Smooth muscle cell (in vitro differentiated cells): ENCODE measurements around the gene TINAG. TPM values are rescaled to one million over a fixed set of nuclear protein-coding genes. Genes with fewer than 3 reads are reported as not detected.

Source experiments
- DNase-seq: peaks from one replicate; lab custom pipeline; 2025; ENCODE audit not compliant: unreplicated experiment; lab: John Stamatoyannopoulos, UW
- H2AFZ ChIP-seq: fragments of 200-600 bp; sonication (generic); 2 replicates; pipeline ENCODE4 v1.6.0; 2016; ENCODE audit warnings: antibody characterized with exemption, low read depth, mild to moderate bottlenecking
- H3F3A ChIP-seq: fragments of 200-600 bp; sonication (generic); 2 replicates; pipeline ENCODE4 v1.6.0; 2017; ENCODE audit warnings: antibody characterized with exemption, low read depth
- H3K27ac ChIP-seq: fragments of 200-600 bp; sonication (generic); 2 replicates; pipeline ENCODE4 v1.5.1; 2016; ENCODE audit warnings: low read depth, mild to moderate bottlenecking
- H3K27me3 ChIP-seq: fragments of 200-600 bp; sonication (generic); 2 replicates; pipeline ENCODE4 v1.6.1; 2016; ENCODE audit warnings: low read depth, mild to moderate bottlenecking
- H3K36me3 ChIP-seq: fragments of 200-600 bp; sonication (generic); 2 replicates; pipeline ENCODE4 v1.5.1; 2016; ENCODE audit warnings: low read depth
- H3K4me1 ChIP-seq: fragments of 200-600 bp; sonication (generic); 2 replicates; pipeline ENCODE4 v1.5.1; 2016; ENCODE audit warnings: low read depth
- H3K4me2 ChIP-seq: fragments of 200-600 bp; sonication (generic); 2 replicates; pipeline ENCODE4 v1.6.0; 2016; ENCODE audit warnings: mild to moderate bottlenecking
- H3K4me3 ChIP-seq: fragments of 200-600 bp; sonication (generic); 2 replicates; pipeline ENCODE4 v1.5.1; 2016; ENCODE audit warnings: mild to moderate bottlenecking
- H3K79me2 ChIP-seq: fragments of 200-600 bp; sonication (generic); 2 replicates; pipeline ENCODE4 v1.6.0; 2016; ENCODE audit warnings: low read depth, mild to moderate bottlenecking
- H3K9ac ChIP-seq: fragments of 200-600 bp; sonication (generic); 2 replicates; pipeline ENCODE4 v1.6.0; 2016; ENCODE audit warnings: low read depth
- H3K9me3 ChIP-seq: fragments of 200-600 bp; sonication (generic); replicated peaks from 2 replicates; pipeline ENCODE4 v1.5.1; 2016; ENCODE audit warnings: low read depth
- H4K20me1 ChIP-seq: fragments of 200-600 bp; sonication (generic); 2 replicates; pipeline ENCODE4 v1.6.0; 2016; ENCODE audit warnings: low read depth
- CTCF ChIP-seq: fragments of 200-600 bp; sonication (generic); IDR thresholded peaks from 2 replicates; pipeline ENCODE4 v1.5.1; 2017; ENCODE audit warnings: borderline replicate concordance, mild to moderate bottlenecking, antibody characterized with exemption; ENCODE audit not compliant: insufficient read depth, poor library complexity, severe bottlenecking
- WGBS: methylation state at CpG from one replicate; pipeline ENCODE4 v1.1.7; 2016; ENCODE audit warnings: low lambda C conversion rate; 5-methylcytosine and 5-hydroxymethylcytosine counted together
- polyA plus RNA-seq: library from polyadenylated mRNA; unstranded; fragments of >200 nt; fragmentation: Nextera tagmentation; extraction: Ambion mirVana; gene quantifications from 2 replicates; pipeline ENCODE4 v1.2.1, GENCODE V29; 2016
- total RNA-seq: library from RNA; depleted of rRNA; stranded (reverse); fragments of >200 nt; gene quantifications from 2 replicates; pipeline ENCODE4 v1.2.3, GENCODE V29; 2014

The TINAG gene
- total and polyA plus RNA-seq, 2 experiments from 2014 or later = not detected

- H3F3A ChIP-seq = no peaks in the 10 kb centered on the region
- no peak overlapping the region for H3K4me3 ChIP-seq
- H4K20me1 ChIP-seq = no peaks in the 10 kb centered on the region
- no peaks in the 10 kb centered on the region for H3K9me3 ChIP-seq
- TF ChIP-seq CTCF = no peak
- no peak overlapping the region for H2AFZ ChIP-seq
- H3K9ac ChIP-seq = no peak overlapping the region
- no peaks in the 10 kb centered on the region for H3K27me3 ChIP-seq
- no peaks in the 10 kb centered on the region for H3K79me2 ChIP-seq
- no peak overlapping the region for H3K4me2 ChIP-seq
- H3K27ac ChIP-seq = no peak overlapping the region
- H3K4me1 ChIP-seq = no peaks in the 10 kb centered on the region
- no peak for DNase-seq
- H3K36me3 ChIP-seq = no peaks in the 10 kb centered on the region
These were observed 118.8 kb downstream of the TINAG start for GRCh38 chr6:54426995-54427394.

GRCh38 chr6:54427396-54427937 is 119.2 kb downstream of the TINAG start:
- H3K36me3 ChIP-seq = no peaks in the 10 kb centered on the region
- H3K4me3 ChIP-seq = no peak overlapping the region
- no peak overlapping the region for H3K4me2 ChIP-seq
- H4K20me1 ChIP-seq = no peaks in the 10 kb centered on the region
- no peaks in the 10 kb centered on the region for H3K79me2 ChIP-seq
- no peaks in the 10 kb centered on the region for H3F3A ChIP-seq
- H3K9ac ChIP-seq = no peak overlapping the region
- H3K4me1 ChIP-seq = no peaks in the 10 kb centered on the region
- no peak for TF ChIP-seq CTCF
- no peak overlapping the region for H2AFZ ChIP-seq
- no peak overlapping the region for H3K27ac ChIP-seq
- no peak for DNase-seq
- no peaks in the 10 kb centered on the region for H3K27me3 ChIP-seq
- H3K9me3 ChIP-seq = no peaks in the 10 kb centered on the region
- WGBS = 77% methylated on average over 1 of the region's 1 CpG

- H3K27me3 ChIP-seq = no peaks in the 10 kb centered on the region
- H3K4me1 ChIP-seq = no peaks in the 10 kb centered on the region
- no peaks in the 10 kb centered on the region for H4K20me1 ChIP-seq
- TF ChIP-seq CTCF = no peak
- no peaks in the 10 kb centered on the region for H3K9me3 ChIP-seq
- no peak overlapping the region for H3K27ac ChIP-seq
- WGBS = 82% methylated on average over 1 of the region's 1 CpG
- no peaks in the 10 kb centered on the region for H3K79me2 ChIP-seq
- peak overlapping the region; percentile 31 for H2AFZ ChIP-seq
- H3F3A ChIP-seq = no peaks in the 10 kb centered on the region
- DNase-seq = no peak
- no peak overlapping the region for H3K4me3 ChIP-seq
- no peak overlapping the region for H3K9ac ChIP-seq
- no peaks in the 10 kb centered on the region for H3K36me3 ChIP-seq
- no peak overlapping the region for H3K4me2 ChIP-seq
These were observed 120.2 kb downstream of the TINAG start for GRCh38 chr6:54428431-54428830.

DNA sequence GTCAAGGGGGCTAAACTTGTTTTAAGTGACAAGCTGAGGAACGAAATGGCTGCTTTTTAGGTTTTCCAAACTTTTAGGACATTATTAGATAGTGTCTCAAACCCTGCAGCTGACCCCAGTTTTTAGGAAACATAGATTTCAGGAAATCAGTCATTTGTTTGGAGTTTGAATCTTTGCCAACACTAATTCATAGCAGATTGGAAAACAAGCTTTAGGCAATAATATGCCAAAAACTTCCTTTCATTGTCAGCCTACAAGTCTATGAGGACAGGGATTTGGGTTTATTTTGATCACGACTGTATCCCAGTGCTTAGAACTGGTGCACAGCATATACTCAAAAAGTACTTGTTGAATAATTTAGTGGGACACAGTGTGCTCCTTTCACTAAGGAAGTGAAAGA is 123.2 kb downstream of the TINAG start:
- H3K4me2 ChIP-seq = no peak overlapping the region

More for the DNA sequence above, 123.2 kb downstream of the TINAG start:
- H3K9ac ChIP-seq = no peak overlapping the region
- no peak overlapping the region for H2AFZ ChIP-seq
- no peaks in the 10 kb centered on the region for H3K36me3 ChIP-seq
- H3K27me3 ChIP-seq = no peaks in the 10 kb centered on the region
- no peaks in the 10 kb centered on the region for H4K20me1 ChIP-seq
- no peak for TF ChIP-seq CTCF
- H3K4me1 ChIP-seq = no peaks in the 10 kb centered on the region
- H3K27ac ChIP-seq = no peak overlapping the region
- 90% methylated on average over 2 of the region's 2 CpGs for WGBS
- no peak overlapping the region for H3K4me3 ChIP-seq
- no peaks in the 10 kb centered on the region for H3F3A ChIP-seq
- DNase-seq = no peak
- H3K9me3 ChIP-seq = no peaks in the 10 kb centered on the region
- no peaks in the 10 kb centered on the region for H3K79me2 ChIP-seq

Other genes starting within 250 kb of the TINAG start
- not detected in 2 replicates for gene MLIP, start 197.0 kb upstream of the TINAG start, total RNA-seq
- gene MLIP, start 197.0 kb upstream of the TINAG start, polyA plus RNA-seq = not detected in 2 replicates